HCEC 1CT (cell line): ENCODE data around the gene FUCA1.
"Not testable (repeated sequence)": the region's sequence is repeated elsewhere in the genome, so short reads cannot be mapped to it uniquely, and the experiment has no call there.

ENCODE experiments used
- DNase-seq: peaks from one replicate; pipeline ENCODE4 v3.0.0-alpha.2; 2017

Gene FUCA1

GRCh38 chr1:23867895-23868556 is at the start of gene FUCA1:
FUCA1 (minus strand) TSS chr1:23868290; CDS start chr1:23868286, 4 bp downstream.
- DNase-seq, result peak; percentile 68

GRCh38 chr1:23916209-23917131 is 48.4 kb upstream of the FUCA1 start:
- DNase-seq, result peak; percentile 43

GRCh38 chr1:23915466-23915865 is 47.4 kb upstream of the FUCA1 start:
- no peak for DNase-seq

GRCh38 chr1:23914921-23915320 is 46.8 kb upstream of the FUCA1 start:
- no peak for DNase-seq

- DNase-seq, result no peak
Measured at GRCh38 chr1:23913212-23913880, 45.3 kb upstream of the FUCA1 start, which contains the start of gene CNR2. CNR2 (minus strand) TSS chr1:23913362; CDS start chr1:23875617, 37,745 bp downstream.

GRCh38 chr1:23911921-23912320 is 43.8 kb upstream of the FUCA1 start:
- DNase-seq, result no peak

- DNase-seq, result no peak
Measured at GRCh38 chr1:23910553-23911246, 42.6 kb upstream of the FUCA1 start.

GRCh38 chr1:23910144-23910543 is 42.1 kb upstream of the FUCA1 start:
- no peak for DNase-seq

- no peak for DNase-seq
Measured at GRCh38 chr1:23909412-23909811, 41.3 kb upstream of the FUCA1 start.

GRCh38 chr1:23908453-23909341 is 40.6 kb upstream of the FUCA1 start:
- DNase-seq, result no peak

GRCh38 chr1:23906731-23907130 is 38.6 kb upstream of the FUCA1 start:
- no peak for DNase-seq

- no peak for DNase-seq
Measured at GRCh38 chr1:23905461-23906025, 37.5 kb upstream of the FUCA1 start.

- DNase-seq, result no peak
Measured at GRCh38 chr1:23904748-23905357, 36.8 kb upstream of the FUCA1 start.

GRCh38 chr1:23903754-23904153 is 35.7 kb upstream of the FUCA1 start:
- no peak for DNase-seq

GRCh38 chr1:23902321-23903278 is 34.5 kb upstream of the FUCA1 start:
- DNase-seq, result no peak

- not testable (repeated sequence) for DNase-seq
Measured at GRCh38 chr1:23900017-23900416, 31.9 kb upstream of the FUCA1 start.

GRCh38 chr1:23899070-23899469 is 31.0 kb upstream of the FUCA1 start:
- no peak for DNase-seq

- DNase-seq, result no peak
Measured at GRCh38 chr1:23897083-23897482, 29.0 kb upstream of the FUCA1 start.

GRCh38 chr1:23896491-23896890 is 28.4 kb upstream of the FUCA1 start:
- no peak for DNase-seq

- DNase-seq, result no peak
Measured at GRCh38 chr1:23895993-23896392, 27.9 kb upstream of the FUCA1 start.
